Left ventricle myocardium inferior (tissue), 1 donor: ENCODE measurements around the gene SLC24A3. TPM values are rescaled to one million over a fixed set of nuclear protein-coding genes. Genes with fewer than 3 reads are reported as not detected.

Experiments
- DNase-seq: peaks from one replicate; pipeline ENCODE4 v3.0.0-alpha.2; 2020
- H3K27ac ChIP-seq: fragments of 200-600 bp; replicated peaks from 2 replicates; pipeline ENCODE4 v1.8.0; 2021
- H3K27me3 ChIP-seq: fragments of 200-600 bp; 2 replicates; pipeline ENCODE4 v1.8.0; 2021; ENCODE audit warnings: low read depth
- H3K36me3 ChIP-seq: fragments of 200-600 bp; 2 replicates; pipeline ENCODE4 v1.8.0; 2021
- H3K4me1 ChIP-seq: fragments of 200-600 bp; 2 replicates; pipeline ENCODE4 v1.8.0; 2021
- H3K4me3 ChIP-seq: fragments of 200-600 bp; 2 replicates; pipeline ENCODE4 v1.8.0; 2021; ENCODE audit warnings: mild to moderate bottlenecking, moderate library complexity
- H3K9me3 ChIP-seq: fragments of 200-600 bp; replicated peaks from 2 replicates; pipeline ENCODE4 v1.8.0; 2021
- intact Hi-C: fragments of 100-400 bp; cut with micrococcal nuclease; formaldehyde crosslinking; loops from one replicate; pipeline ENCODE4 v1.11.0; 2022
- total RNA-seq: library from RNA; stranded (reverse); fragmentation: NEBNext Ultra II Directional; extraction: Animal tissue kit (Norgen Biotek cat#: 25700); gene quantifications from one replicate; pipeline ENCODE4 v1.2.1, GENCODE V29; 2021
- TF ChIP-seq, protein P1 (sequence below): fragments of 200-600 bp; IDR thresholded peaks from 2 replicates; pipeline ENCODE4 v1.8.0; 2021; ENCODE audit warnings: antibody characterized with exemption, mild to moderate bottlenecking, borderline replicate concordance
- donor health status: DM: no; HTN: yes; CAD: no; lungs with severe emphysema.

SLC24A3 gene
- total RNA-seq, 1 donor from 2014 or later, result 1.3 TPM

DNA sequence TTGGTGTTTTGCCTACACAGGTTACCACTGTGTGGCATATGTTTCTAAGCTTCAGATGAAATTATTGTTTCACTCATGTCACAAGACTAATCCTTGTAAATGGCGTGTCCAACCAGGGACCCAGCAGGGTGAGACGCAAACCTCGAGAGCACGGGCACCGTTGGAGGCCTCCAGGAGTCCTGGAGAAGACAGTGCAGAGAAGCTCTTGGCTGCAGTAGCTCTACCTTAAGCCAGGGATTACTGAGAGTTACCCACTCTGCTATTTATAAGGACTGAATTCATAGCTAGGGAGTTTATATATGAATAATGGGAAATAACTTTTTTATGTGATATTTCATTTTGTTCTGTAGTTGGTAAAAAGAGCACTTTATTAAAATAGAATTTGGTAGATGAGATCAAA is 137.4 kb downstream of the SLC24A3 start:
- H3K4me3 ChIP-seq, result no peak overlapping the region
- DNase-seq, result no peak
- intact Hi-C loops, result no loop called here
- H3K27me3 ChIP-seq, result no peaks in the 10 kb centered on the region
- TF ChIP-seq, protein P1, sequence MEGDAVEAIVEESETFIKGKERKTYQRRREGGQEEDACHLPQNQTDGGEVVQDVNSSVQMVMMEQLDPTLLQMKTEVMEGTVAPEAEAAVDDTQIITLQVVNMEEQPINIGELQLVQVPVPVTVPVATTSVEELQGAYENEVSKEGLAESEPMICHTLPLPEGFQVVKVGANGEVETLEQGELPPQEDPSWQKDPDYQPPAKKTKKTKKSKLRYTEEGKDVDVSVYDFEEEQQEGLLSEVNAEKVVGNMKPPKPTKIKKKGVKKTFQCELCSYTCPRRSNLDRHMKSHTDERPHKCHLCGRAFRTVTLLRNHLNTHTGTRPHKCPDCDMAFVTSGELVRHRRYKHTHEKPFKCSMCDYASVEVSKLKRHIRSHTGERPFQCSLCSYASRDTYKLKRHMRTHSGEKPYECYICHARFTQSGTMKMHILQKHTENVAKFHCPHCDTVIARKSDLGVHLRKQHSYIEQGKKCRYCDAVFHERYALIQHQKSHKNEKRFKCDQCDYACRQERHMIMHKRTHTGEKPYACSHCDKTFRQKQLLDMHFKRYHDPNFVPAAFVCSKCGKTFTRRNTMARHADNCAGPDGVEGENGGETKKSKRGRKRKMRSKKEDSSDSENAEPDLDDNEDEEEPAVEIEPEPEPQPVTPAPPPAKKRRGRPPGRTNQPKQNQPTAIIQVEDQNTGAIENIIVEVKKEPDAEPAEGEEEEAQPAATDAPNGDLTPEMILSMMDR, result no peak
- no peak overlapping the region for H3K27ac ChIP-seq
- peaks cover 6% of the 10 kb centered on the region for H3K9me3 ChIP-seq
- H3K4me1 ChIP-seq, result no peaks in the 10 kb centered on the region
- no peaks in the 10 kb centered on the region for H3K36me3 ChIP-seq

DNA sequence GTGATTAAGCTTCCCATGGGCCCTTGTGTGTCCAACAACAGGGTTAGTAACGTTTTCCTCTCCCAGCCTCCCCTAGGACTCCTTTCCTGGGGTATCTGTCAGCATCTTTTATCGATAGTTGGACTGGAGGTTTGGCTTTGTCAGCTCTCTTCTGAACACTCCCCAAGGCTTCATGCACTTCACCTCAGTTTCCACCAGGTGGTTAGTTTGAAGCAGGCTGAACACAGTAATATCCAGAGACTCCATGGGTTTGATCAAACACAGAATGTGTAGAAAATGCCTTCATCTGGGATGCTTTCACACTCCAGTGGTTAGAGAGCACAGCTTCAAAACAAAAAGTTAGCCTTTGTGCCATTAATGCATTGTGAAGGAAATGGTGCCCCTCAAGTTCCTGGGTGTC is 139.1 kb downstream of the SLC24A3 start:
- DNase-seq, result no peak
- intact Hi-C loops, result no loop called here

DNA sequence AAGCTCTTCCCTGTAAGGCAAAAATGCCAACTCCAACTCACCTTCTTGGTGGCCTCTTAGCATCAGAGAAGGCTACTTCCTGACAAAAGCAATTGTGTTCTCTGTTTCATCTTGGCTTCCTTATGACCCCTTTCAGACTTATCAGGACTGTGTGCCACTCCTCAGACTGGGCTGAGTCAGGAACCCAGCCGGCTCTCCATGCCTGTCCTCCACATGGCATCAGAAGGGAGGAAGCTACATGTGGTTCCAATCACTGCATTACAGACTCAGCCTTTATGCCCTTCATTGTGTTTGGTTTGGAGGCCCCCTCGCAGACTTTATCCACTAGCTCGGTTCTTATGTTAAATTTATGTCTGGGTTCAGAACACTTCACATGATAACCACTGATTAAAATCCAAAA is 142.5 kb downstream of the SLC24A3 start:
- Histone ChIP-seq H3K27me3 (no peaks in the 10 kb centered on the region), H3K4me3 (no peak overlapping the region), H3K9me3 (no peaks in the 10 kb centered on the region), H3K36me3 (no peaks in the 10 kb centered on the region), H3K4me1 (no peaks in the 10 kb centered on the region), H3K27ac (no peak overlapping the region)
- intact Hi-C loops, result no loop called here
- TF ChIP-seq, protein P1, result no peak
- no peak for DNase-seq

More for the DNA sequence above, 139.1 kb downstream of the SLC24A3 start:
- no peaks in the 10 kb centered on the region for H3K4me1 ChIP-seq
- H3K36me3 ChIP-seq, result no peaks in the 10 kb centered on the region
- no peak overlapping the region for H3K27ac ChIP-seq
- no peaks in the 10 kb centered on the region for H3K9me3 ChIP-seq
- TF ChIP-seq, protein P1, result no peak
- H3K27me3 ChIP-seq, result no peaks in the 10 kb centered on the region
- H3K4me3 ChIP-seq, result no peak overlapping the region

DNA sequence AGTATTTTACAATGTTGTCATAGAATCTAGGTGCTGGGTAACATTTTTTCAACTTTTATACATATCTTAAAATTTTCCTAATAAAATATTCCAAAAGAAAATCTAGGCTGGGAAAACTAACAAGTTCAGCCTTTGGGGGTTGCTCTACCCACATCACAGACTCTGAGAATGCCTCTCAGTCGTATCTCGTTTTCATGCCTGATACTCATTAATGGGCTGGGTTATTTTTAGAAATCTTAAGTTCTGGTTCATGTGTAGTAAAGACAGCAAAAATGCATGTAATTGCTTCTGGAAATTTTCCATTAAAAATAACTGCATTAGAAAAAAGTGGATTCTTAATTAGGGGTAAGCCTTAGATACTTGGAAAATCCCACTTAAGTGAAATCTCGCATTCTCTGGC is 149.3 kb downstream of the SLC24A3 start:
- no peaks in the 10 kb centered on the region for H3K27me3 ChIP-seq
- no peak overlapping the region for H3K4me3 ChIP-seq
- no peaks in the 10 kb centered on the region for H3K4me1 ChIP-seq
- no peak for DNase-seq
- no peaks in the 10 kb centered on the region for H3K9me3 ChIP-seq
- no peaks in the 10 kb centered on the region for H3K36me3 ChIP-seq
- intact Hi-C loops, result no loop called here
- TF ChIP-seq, protein P1, result no peak
- no peak overlapping the region for H3K27ac ChIP-seq

DNA sequence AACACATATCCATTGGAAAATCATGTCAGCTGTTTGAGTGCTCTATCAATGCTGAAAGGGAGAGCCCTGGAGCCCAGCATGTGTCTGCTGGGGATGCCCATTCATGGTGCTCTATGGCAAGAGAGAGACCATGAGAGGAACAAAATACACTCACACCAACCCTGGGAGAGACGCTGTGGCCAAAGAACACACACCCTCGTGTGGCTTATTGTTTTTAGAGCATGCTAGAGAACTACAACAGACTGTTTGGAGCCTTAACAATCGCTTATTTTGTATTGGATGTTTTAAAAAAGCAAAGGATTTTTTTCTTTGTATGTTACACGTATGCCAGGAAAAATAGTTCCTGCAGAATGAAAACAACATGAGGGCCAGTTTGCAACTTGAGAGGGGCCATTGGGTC is 151.0 kb downstream of the SLC24A3 start:
- Histone ChIP-seq H3K9me3 (no peaks in the 10 kb centered on the region), H3K4me1 (no peaks in the 10 kb centered on the region), H3K4me3 (no peak overlapping the region), H3K36me3 (no peaks in the 10 kb centered on the region), H3K27me3 (no peaks in the 10 kb centered on the region), H3K27ac (no peak overlapping the region)
- intact Hi-C loops, result no loop called here
- TF ChIP-seq, protein P1, result no peak
- no peak for DNase-seq

DNA sequence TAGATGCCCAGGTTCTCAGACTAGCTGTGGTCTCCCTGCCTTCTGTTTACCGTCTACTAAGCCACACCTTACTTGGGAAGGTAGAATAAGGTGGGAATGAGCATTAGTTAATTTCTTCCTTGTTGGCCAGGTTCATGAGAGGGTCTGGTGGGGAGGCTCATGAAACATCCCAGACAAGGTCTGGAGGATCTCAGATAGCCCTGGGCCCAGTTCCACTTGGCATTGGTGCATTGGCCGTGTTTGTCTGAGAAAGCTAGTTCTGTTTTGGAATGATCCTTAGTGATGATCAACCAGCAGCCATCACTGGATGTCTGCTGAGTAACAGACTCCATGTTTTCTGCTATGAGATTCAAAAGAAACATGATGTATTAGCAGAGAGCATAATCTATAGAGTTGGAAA is 155.1 kb downstream of the SLC24A3 start:
- intact Hi-C loops, result no loop called here
- Histone ChIP-seq H3K27ac (no peak overlapping the region), H3K4me3 (no peak overlapping the region), H3K4me1 (no peaks in the 10 kb centered on the region), H3K9me3 (no peaks in the 10 kb centered on the region), H3K27me3 (no peaks in the 10 kb centered on the region), H3K36me3 (no peaks in the 10 kb centered on the region)
- DNase-seq, result no peak
- TF ChIP-seq, protein P1, result no peak
